Measurements from ENCODE around the gene TAMALIN.

The TAMALIN gene

GRCh38 chr12:51985154-51985835, 21.5 kb upstream of the TAMALIN start:
- DNase-seq, result no peak

- no peak for DNase-seq
These were observed 19.9 kb upstream of the TAMALIN start for GRCh38 chr12:51986834-51987233.

- DNase-seq, result no peak
These were observed 14.5 kb upstream of the TAMALIN start for GRCh38 chr12:51992246-51992645.

- DNase-seq, result no peak
These were observed 12.3 kb upstream of the TAMALIN start for GRCh38 chr12:51994539-51994820.

GRCh38 chr12:51994959-51995358, 11.8 kb upstream of the TAMALIN start:
- no peak for DNase-seq

GRCh38 chr12:51997136-51997535, 9.6 kb upstream of the TAMALIN start:
- no peak for DNase-seq

GRCh38 chr12:52003016-52003550, 3.7 kb upstream of the TAMALIN start:
- no peak for DNase-seq

GRCh38 chr12:52003591-52003990, 3.2 kb upstream of the TAMALIN start:
- DNase-seq, result no peak

- no peak for DNase-seq
These were observed 2.6 kb upstream of the TAMALIN start for GRCh38 chr12:52004042-52004648.

GRCh38 chr12:52005218-52005902, 1.4 kb upstream of the TAMALIN start:
- DNase-seq, result no peak

- peak; percentile 20 for DNase-seq
These were observed 643 bp upstream of the TAMALIN start for GRCh38 chr12:52005903-52006703.

GRCh38 chr12:52007158-52007921, 594 bp downstream of the TAMALIN start:
- no peak for DNase-seq

- DNase-seq, result no peak
These were observed 1.3 kb downstream of the TAMALIN start for GRCh38 chr12:52007982-52008510.

GRCh38 chr12:52009081-52009751, 2.5 kb downstream of the TAMALIN start:
- no peak for DNase-seq

- DNase-seq, result no peak
These were observed 3.4 kb downstream of the TAMALIN start for GRCh38 chr12:52010152-52010622.

GRCh38 chr12:52010692-52011601, 4.2 kb downstream of the TAMALIN start:
- no peak for DNase-seq

GRCh38 chr12:52011602-52012214, 5.0 kb downstream of the TAMALIN start:
- DNase-seq, result no peak

- DNase-seq, result no peak
These were observed 7.0 kb downstream of the TAMALIN start for GRCh38 chr12:52013626-52014310.

All from SIG-M5 (cell line).